ENCODE results near the gene NFAT5. TPM values are rescaled to one million over a fixed set of nuclear protein-coding genes. Genes with fewer than 3 reads are reported as not detected.

The NFAT5 gene
- total RNA-seq, 2 donors from 2014 or later = 38.1 to 38.9 TPM

GRCh38 chr16:69647020-69647419 is 81.3 kb downstream of the NFAT5 start:
- intact Hi-C loops (cut with DNase I) = no loop called here
- 100% methylated on average over 5 of the region's 5 CpGs for WGBS, 2 donors

GRCh38 chr16:69651217-69651616 is 85.5 kb downstream of the NFAT5 start:
- ATAC-seq (no peak), DNase-seq (no peak)
- intact Hi-C loops (cut with DNase I) = no loop called here
- no peak for TF ChIP-seq CTCF (IDR thresholded peaks at IDR 0.05)
- TF ChIP-seq POLR2A (IDR thresholded peaks at IDR 0.05) = no peak
- Histone ChIP-seq H3K9me3 (no peaks in the 10 kb centered on the region), H3K4me3 (no peak overlapping the region), H3K36me3 (replicated peaks in 1 of 2; ENCODE audit: insufficient read depth in 1 of 2, low read depth in 2 of 2) (peaks cover 6 to 8% of the 10 kb centered on the region in 2 donors), H3K4me1 (peaks cover 6% of the 10 kb centered on the region), H3K27me3 (no peaks in the 10 kb centered on the region), H3K27ac (no peak overlapping the region)
- WGBS, 2 donors = 93 to 97% methylated on average over 2 of the region's 2 CpGs

More at GRCh38 chr16:69647020-69647419, 81.3 kb downstream of the NFAT5 start:
- Histone ChIP-seq H3K4me1 (no peaks in the 10 kb centered on the region), H3K9me3 (no peaks in the 10 kb centered on the region), H3K36me3 (replicated peaks in 1 of 2; ENCODE audit: insufficient read depth in 1 of 2, low read depth in 2 of 2) (peaks cover 2 to 4% of the 10 kb centered on the region in 2 donors), H3K27me3 (no peaks in the 10 kb centered on the region), H3K27ac (no peak overlapping the region), H3K4me3 (no peak overlapping the region)
- DNase-seq (no peak), ATAC-seq (no peak)
- TF ChIP-seq POLR2A (IDR thresholded peaks at IDR 0.05) = no peak
- TF ChIP-seq CTCF (IDR thresholded peaks at IDR 0.05) = no peak

GRCh38 chr16:69654280-69654931 is 88.6 kb downstream of the NFAT5 start:
- Histone ChIP-seq H3K36me3 (replicated peaks in 1 of 2; ENCODE audit: insufficient read depth in 1 of 2, low read depth in 2 of 2) (peaks cover 6 to 13% of the 10 kb centered on the region in 2 donors), H3K4me1 (peaks cover 6% of the 10 kb centered on the region), H3K27ac (no peak overlapping the region), H3K4me3 (no peak overlapping the region), H3K27me3 (no peaks in the 10 kb centered on the region), H3K9me3 (no peaks in the 10 kb centered on the region)
- TF ChIP-seq CTCF (IDR thresholded peaks at IDR 0.05) = no peak
- no peak for TF ChIP-seq POLR2A (IDR thresholded peaks at IDR 0.05)
- intact Hi-C loops (cut with DNase I) = no loop called here
- 22 to 34% methylated on average over 3 of the region's 3 CpGs for WGBS, 2 donors
- ATAC-seq (no peak), DNase-seq (no peak)

GRCh38 chr16:69660166-69660565 is 94.4 kb downstream of the NFAT5 start:
- Histone ChIP-seq H3K27me3 (no peaks in the 10 kb centered on the region), H3K36me3 (replicated peaks in 1 of 2; ENCODE audit: insufficient read depth in 1 of 2, low read depth in 2 of 2) (peaks cover 6 to 18% of the 10 kb centered on the region in 2 donors), H3K27ac (no peak overlapping the region), H3K4me1 (no peaks in the 10 kb centered on the region), H3K9me3 (no peaks in the 10 kb centered on the region), H3K4me3 (no peak overlapping the region)
- TF ChIP-seq POLR2A (IDR thresholded peaks at IDR 0.05) = no peak
- no peak for TF ChIP-seq CTCF (IDR thresholded peaks at IDR 0.05)
- intact Hi-C loops (cut with DNase I) = no loop called here
- DNase-seq = no peak
- ATAC-seq = no peak
- WGBS, 2 donors = 90 to 94% methylated on average over 4 of the region's 4 CpGs

- 89 to 90% methylated on average over 1 of the region's 1 CpG for WGBS, 2 donors
- Histone ChIP-seq H3K27me3 (no peaks in the 10 kb centered on the region), H3K4me1 (no peaks in the 10 kb centered on the region), H3K4me3 (no peak overlapping the region), H3K27ac (no peak overlapping the region), H3K9me3 (no peaks in the 10 kb centered on the region), H3K36me3 (replicated peaks in 1 of 2; ENCODE audit: insufficient read depth in 1 of 2, low read depth in 2 of 2) (peaks cover 0 to 8% of the 10 kb centered on the region in 2 donors)
- ATAC-seq (no peak), DNase-seq (no peak)
- TF ChIP-seq POLR2A (IDR thresholded peaks at IDR 0.05) (no peak), CTCF (IDR thresholded peaks at IDR 0.05) (no peak)
- intact Hi-C loops (cut with DNase I) = no loop called here
These were observed 97.1 kb downstream of the NFAT5 start for GRCh38 chr16:69662901-69663300.
